SIG-M5 (cell line): ENCODE data around the gene FAM20A.
"Not testable (repeated sequence)": the region's sequence is repeated elsewhere in the genome, so short reads cannot be mapped to it uniquely, and the experiment has no call there.

ENCODE experiments used
- DNase-seq: peaks from one replicate; lab custom pipeline; 2025; lab: John Stamatoyannopoulos, UW

Gene FAM20A

GRCh38 chr17:68519051-68519450, 82.1 kb downstream of the FAM20A start:
- DNase-seq = not testable (repeated sequence)

- no peak for DNase-seq
These were observed 82.9 kb downstream of the FAM20A start for GRCh38 chr17:68518063-68518815.

GRCh38 chr17:68517605-68518004, 83.6 kb downstream of the FAM20A start:
- not testable (repeated sequence) for DNase-seq

GRCh38 chr17:68516732-68517131, 84.4 kb downstream of the FAM20A start:
- no peak for DNase-seq

GRCh38 chr17:68514831-68515635, 86.1 kb downstream of the FAM20A start:
- DNase-seq = no peak

DNA sequence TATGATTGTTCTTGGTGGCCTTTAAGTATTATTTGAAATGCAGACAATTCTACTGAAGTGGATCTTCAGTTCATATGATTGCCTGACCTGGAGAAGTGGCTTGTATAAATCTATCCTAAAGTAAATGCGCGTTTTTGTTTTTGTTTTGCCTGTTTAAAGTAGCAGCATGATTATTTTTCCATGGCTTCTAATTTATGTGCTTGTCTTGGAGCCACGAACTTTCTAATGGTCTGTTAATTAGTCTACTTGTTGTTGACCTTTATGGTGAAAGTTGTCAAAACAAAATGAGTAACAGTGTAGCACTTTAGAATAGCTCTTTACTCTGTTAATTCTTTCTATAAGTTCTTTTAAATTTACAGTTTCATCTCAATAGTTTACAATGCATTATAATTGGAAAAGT, 87.2 kb downstream of the FAM20A start:
- no peak for DNase-seq

DNA sequence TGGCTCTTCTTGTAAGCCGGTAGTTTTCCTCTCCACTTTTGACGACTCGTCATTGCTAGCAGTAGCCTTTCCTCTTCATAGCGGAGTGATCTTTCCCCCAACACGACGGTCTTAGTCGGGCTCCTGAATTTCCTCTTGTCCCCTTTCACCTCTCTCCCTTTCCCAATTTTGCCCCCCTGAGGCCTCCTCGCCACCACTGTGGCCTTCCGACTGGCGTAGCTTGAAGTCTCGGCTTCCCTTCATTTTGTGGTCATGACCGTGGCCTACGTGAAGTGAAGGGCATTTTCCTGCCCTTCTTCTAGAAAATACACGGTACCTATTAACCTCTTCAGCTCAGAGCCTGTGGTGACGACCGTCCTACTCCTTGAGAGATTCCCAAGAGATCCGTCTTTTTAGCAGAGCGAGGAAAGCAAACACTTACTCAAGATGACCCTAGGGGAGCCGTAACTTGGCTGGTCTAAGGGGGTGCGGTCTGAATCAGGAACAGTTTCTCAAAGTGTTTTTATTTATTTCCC, 88.2 kb downstream of the FAM20A start:
- DNase-seq = no peak

DNA sequence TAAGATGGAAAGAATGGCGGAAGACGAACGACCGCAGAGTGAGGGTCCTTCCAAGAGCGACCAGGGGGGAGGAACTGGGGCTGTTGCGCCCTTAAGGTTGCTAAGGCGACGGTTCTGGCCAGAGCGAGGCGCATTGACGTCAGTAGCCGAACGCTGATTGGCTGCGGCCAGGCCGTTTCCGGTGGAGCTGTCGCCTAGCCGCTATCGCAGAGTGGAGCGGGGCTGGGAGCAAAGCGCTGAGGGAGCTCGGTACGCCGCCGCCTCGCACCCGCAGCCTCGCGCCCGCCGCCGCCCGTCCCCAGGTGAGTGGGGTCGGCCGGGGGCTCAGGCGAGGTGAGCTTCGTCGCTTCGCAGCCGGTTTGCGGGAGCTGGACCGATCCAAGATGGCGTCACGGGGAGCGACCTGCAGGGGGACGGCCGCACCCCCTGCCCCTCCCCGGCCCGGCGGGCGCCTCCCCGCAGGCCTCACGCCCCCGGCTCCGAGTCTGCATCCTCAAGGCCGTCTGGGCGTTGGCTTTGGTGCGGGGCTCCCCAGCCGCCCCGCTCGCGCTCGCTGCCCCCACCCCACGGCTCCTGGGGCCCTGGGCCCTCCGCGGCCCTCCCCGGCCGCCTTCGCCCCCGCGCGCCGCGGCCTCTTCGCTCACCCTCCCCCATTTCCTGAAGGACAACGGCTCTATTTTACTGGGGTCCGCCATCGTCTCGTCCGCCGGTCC, 88.8 kb downstream of the FAM20A start, which contains the start of gene PRKAR1A:
Gene PRKAR1A (plus strand): TSS at position 184 of the 713 bp plus-strand sequence. CDS start 2,970 bp downstream, outside the sequence.
- DNase-seq = peak; percentile 51

DNA sequence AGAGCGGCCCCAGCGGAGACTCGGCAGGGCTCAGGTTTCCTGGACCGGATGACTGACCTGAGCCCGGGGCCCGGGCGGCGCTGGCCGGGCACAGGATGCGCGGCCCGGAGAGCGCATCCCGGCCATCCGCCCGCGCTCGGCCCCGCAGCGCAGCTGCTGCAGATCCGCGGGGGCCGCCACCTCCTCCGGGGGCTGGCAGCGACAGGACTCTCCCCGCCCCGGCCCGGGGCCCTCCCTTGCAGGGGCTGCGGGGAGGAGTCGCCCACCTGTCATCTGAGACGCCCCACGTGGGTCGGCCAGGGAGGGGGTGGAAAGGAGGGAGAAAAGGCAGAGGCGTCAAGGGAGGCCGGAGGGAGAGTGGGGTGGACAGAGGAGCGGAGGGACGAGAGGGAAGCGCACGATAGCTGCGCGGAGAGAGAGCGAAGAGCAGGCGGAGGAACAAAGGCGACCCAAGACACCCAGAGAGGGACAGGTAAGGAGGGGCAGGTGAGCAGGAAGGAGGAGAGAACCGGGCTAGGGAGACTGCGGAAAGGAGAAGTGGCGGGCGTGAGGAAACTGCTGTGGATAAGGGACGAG, 89.4 kb downstream of the FAM20A start:
- DNase-seq = no peak

DNA sequence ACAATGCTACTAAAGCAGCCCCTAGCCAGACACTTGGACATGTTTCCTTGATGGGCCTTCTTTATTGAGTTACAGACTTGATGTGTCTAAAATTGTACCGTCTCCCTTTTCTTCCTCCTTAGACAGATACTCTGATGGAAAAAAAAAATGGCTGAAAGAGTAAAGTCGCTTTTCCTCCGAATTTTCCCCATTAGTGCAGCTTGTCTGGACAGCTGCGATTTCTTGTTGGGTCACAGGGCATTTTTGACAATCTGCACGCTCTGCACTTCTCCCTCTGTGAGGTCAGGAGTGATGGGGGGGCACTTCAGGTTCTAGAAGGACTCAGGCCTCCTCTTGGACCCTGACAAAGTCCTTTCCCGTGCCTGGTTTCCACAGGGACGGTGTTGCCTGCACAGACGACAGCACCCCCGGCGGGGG, 89.9 kb downstream of the FAM20A start:
- DNase-seq = no peak

GRCh38 chr17:68509141-68510057, 91.8 kb downstream of the FAM20A start:
- no peak for DNase-seq

- DNase-seq = no peak
These were observed 93.6 kb downstream of the FAM20A start for GRCh38 chr17:68507576-68507975.

GRCh38 chr17:68505951-68506350, 95.2 kb downstream of the FAM20A start:
- DNase-seq = no peak

DNA sequence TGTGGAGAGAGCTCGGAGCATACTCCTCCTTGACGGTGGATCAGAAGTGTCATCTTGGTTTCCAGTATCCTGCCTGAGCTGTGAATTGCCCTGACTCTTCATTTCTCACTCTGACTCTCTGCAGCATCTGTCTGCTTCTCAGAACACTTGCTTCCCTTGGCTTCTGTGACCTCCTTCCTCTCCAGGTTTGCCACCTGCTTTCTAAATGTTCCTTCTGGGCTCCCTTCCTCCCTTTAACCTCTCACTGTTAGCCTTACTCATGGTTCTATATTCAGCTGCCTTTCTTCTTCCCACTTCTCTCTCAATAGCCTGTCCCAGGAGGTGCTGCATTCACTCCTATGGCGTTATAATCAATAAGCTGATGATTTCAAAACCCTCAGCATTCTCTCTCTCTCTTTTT, 100.1 kb downstream of the FAM20A start:
- DNase-seq = no peak

GRCh38 chr17:68499587-68499986, 101.6 kb downstream of the FAM20A start:
- no peak for DNase-seq

- no peak for DNase-seq
These were observed 102.5 kb downstream of the FAM20A start for GRCh38 chr17:68498479-68499326.

GRCh38 chr17:68497885-68498319, 103.3 kb downstream of the FAM20A start:
- peak; percentile 75 for DNase-seq

GRCh38 chr17:68495081-68495480, 106.1 kb downstream of the FAM20A start:
- DNase-seq = no peak

DNA sequence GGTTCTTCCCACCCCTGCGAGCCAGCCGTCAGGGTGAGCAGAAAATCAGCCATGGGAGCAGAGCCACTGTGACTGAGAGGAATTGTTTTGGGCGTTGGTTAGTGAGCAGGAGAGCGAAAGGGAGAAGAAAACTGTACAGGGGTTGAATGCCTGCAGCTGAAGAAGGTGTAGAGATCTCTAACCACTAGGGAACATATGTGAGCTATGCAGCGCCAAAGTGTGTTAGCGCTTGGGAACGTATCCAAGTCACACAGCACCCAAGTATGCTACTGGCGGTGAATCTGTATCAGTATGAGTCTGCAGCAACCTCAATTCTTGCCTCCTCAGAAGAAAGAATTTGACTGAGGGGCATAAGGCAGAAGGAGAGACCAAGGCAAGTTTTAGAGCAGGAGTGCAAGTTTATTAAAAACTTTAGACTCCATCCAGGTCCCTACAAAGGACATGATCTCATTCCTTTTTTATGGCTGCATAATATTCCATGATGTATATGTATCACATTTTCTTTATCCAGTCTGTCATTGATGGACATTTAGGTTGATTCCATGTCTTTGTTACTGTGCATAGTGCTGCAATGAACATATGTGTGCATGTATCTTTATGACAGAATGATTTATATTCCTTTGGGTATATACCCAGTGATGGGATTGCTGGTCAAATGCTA, 108.6 kb downstream of the FAM20A start:
- DNase-seq = not testable (repeated sequence)
